ENCODE data around the gene HIGD2A.

The HIGD2A gene

GRCh38 chr5:176388444-176389134, at the start of gene HIGD2A, which contains the start of gene NOP16:
Gene HIGD2A (plus strand): TSS chr5:176388751. CDS start chr5:176388820, 69 bp downstream.
Gene NOP16 (minus strand): TSS chr5:176388598. CDS start chr5:176388539, 59 bp downstream.
- DNase-seq, result peak; percentile 65

- no peak for DNase-seq
Measured at GRCh38 chr5:176339304-176339703, 49.2 kb upstream of the HIGD2A start.

GRCh38 chr5:176341325-176342157, 47.0 kb upstream of the HIGD2A start:
- no peak for DNase-seq

- no peak for DNase-seq
Measured at GRCh38 chr5:176342158-176342483, 46.4 kb upstream of the HIGD2A start.

- DNase-seq, result no peak
Measured at GRCh38 chr5:176342766-176343458, 45.6 kb upstream of the HIGD2A start.

GRCh38 chr5:176350416-176350815, 38.1 kb upstream of the HIGD2A start:
- DNase-seq, result no peak

- no peak for DNase-seq
Measured at GRCh38 chr5:176352116-176352878, 36.3 kb upstream of the HIGD2A start.

- DNase-seq, result no peak
Measured at GRCh38 chr5:176353533-176353932, 35.0 kb upstream of the HIGD2A start.

- DNase-seq, result no peak
Measured at GRCh38 chr5:176355400-176356178, 33.0 kb upstream of the HIGD2A start.

GRCh38 chr5:176356179-176356566, 32.4 kb upstream of the HIGD2A start:
- DNase-seq, result no peak

GRCh38 chr5:176359658-176360057, 28.9 kb upstream of the HIGD2A start:
- DNase-seq, result no peak

GRCh38 chr5:176360894-176361436, 27.6 kb upstream of the HIGD2A start:
- no peak for DNase-seq

- peak; percentile 37 for DNase-seq
Measured at GRCh38 chr5:176361437-176362232, 26.9 kb upstream of the HIGD2A start, which contains the start of gene KIAA1191. Gene KIAA1191 (minus strand): TSS chr5:176361764. CDS start chr5:176359508, 2,256 bp downstream.

- no peak for DNase-seq
Measured at GRCh38 chr5:176362233-176362490, 26.4 kb upstream of the HIGD2A start.

- no peak for DNase-seq
Measured at GRCh38 chr5:176364765-176365350, 23.7 kb upstream of the HIGD2A start.

GRCh38 chr5:176365351-176366231, 23.0 kb upstream of the HIGD2A start, which contains the start of gene ARL10:
Gene ARL10 (plus strand): TSS chr5:176365487. CDS start chr5:176365564, 77 bp downstream.
- no peak for DNase-seq

GRCh38 chr5:176366232-176366894, 22.2 kb upstream of the HIGD2A start:
- no peak for DNase-seq

- no peak for DNase-seq
Measured at GRCh38 chr5:176368726-176369125, 19.8 kb upstream of the HIGD2A start.
